Stomach (tissue), 4 donors: ENCODE data around the gene CTNND2.

Experiments used
- POLR2A ChIP-seq, 4 donors: fragments of 450-650 bp; IDR thresholded peaks; one replicate each; pipeline ENCODE4 v1.6.1; 2016; ENCODE audit warnings: antibody characterized with exemption in 4 of 4, control low read depth in 2 of 4, mild to moderate bottlenecking in 1 of 4, moderate library complexity in 1 of 4
- TF ChIP-seq, protein P1 (sequence below), 7 experiments: fragments of 450-650 bp in 4 of 7; fragments of 200-600 bp in 3 of 7; sonication (generic) in 3 of 7; IDR thresholded peaks; one replicate each; pipeline ENCODE4 v1.5.1; 2016 to 2019; ENCODE audit warnings: antibody characterized with exemption in 7 of 7, control low read depth in 2 of 7, mild to moderate bottlenecking in 1 of 7

- TF ChIP-seq, protein P1, sequence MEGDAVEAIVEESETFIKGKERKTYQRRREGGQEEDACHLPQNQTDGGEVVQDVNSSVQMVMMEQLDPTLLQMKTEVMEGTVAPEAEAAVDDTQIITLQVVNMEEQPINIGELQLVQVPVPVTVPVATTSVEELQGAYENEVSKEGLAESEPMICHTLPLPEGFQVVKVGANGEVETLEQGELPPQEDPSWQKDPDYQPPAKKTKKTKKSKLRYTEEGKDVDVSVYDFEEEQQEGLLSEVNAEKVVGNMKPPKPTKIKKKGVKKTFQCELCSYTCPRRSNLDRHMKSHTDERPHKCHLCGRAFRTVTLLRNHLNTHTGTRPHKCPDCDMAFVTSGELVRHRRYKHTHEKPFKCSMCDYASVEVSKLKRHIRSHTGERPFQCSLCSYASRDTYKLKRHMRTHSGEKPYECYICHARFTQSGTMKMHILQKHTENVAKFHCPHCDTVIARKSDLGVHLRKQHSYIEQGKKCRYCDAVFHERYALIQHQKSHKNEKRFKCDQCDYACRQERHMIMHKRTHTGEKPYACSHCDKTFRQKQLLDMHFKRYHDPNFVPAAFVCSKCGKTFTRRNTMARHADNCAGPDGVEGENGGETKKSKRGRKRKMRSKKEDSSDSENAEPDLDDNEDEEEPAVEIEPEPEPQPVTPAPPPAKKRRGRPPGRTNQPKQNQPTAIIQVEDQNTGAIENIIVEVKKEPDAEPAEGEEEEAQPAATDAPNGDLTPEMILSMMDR (IDR thresholded peaks at IDR 0.05), result no peak
- TF ChIP-seq POLR2A (IDR thresholded peaks at IDR 0.05), result no peak
These were observed 477.8 kb downstream of the CTNND2 start for GRCh38 chr5:11426442-11426841.
